Pancreas (tissue), 10 donors: ENCODE measurements around the gene DOCK1. TPM values are rescaled to one million over a fixed set of nuclear protein-coding genes. Genes with fewer than 3 reads are reported as not detected.

Source experiments
- ATAC-seq, 4 donors: fragments of 200-7000 bp; cut with Tn5 transposase; one replicate each; pipeline versions ENCODE4 v1.8.0 to v1.9.1; 2020; ENCODE audit warnings: mild to moderate bottlenecking in 4 of 4, moderate library complexity in 4 of 4
- DNase-seq, 6 donors: peaks; one replicate each; pipeline ENCODE4 v3.0.0-alpha.2; 2020
- FAIRE-seq: peaks from 2 replicates; lab custom pipeline; 2012; peaks lifted over from hg19 to GRCh38; lab: Jason Lieb, UNC
- H3K27ac ChIP-seq, 4 donors: fragments of 200-600 bp; sonication (generic); 1 replicate in 3 of 4; 2 replicates in 1 of 4; pipeline versions ENCODE4 v1.5.0 to v1.8.0; 2020
- H3K27me3 ChIP-seq, 4 donors: fragments of 200-600 bp; one replicate each; pipeline ENCODE4 v1.8.0; 2021
- H3K36me3 ChIP-seq, 3 donors: fragments of 200-600 bp; sonication (generic) in 1 of 3; one replicate each; pipeline versions ENCODE4 v1.5.0 to v1.8.0; 2020 to 2021
- H3K4me1 ChIP-seq, 3 donors: fragments of 200-600 bp; one replicate each; pipeline ENCODE4 v1.8.0; 2021
- H3K4me3 ChIP-seq, 4 donors: fragments of 200-600 bp; sonication (generic) in 2 of 4; one replicate each; pipeline versions ENCODE4 v1.5.0 to v1.8.0; 2020 to 2021
- H3K9me3 ChIP-seq, 4 donors: fragments of 200-600 bp; one replicate each; pipeline ENCODE4 v1.8.0; 2021
- CTCF ChIP-seq, 4 donors: fragments of 200-600 bp; sonication (generic) in 3 of 4; IDR thresholded peaks; one replicate each; pipeline versions ENCODE4 v1.5.0 to v1.8.0; 2021; ENCODE audit warnings: antibody characterized with exemption in 4 of 4
- WGBS, 2 donors: extraction: QIAGEN DNeasy Blood & Tissue Kit; methylation state at CpG; one replicate each; pipeline ENCODE4 v1.1.7; 2013; 5-methylcytosine and 5-hydroxymethylcytosine counted together
- intact Hi-C, 3 donors: fragments of 100-400 bp; cut with DNase I; formaldehyde crosslinking; loops; one replicate each; pipeline versions ENCODE4 v1.11.1 to v1.14.2; 2022
- polyA plus RNA-seq, 2 donors: library from polyadenylated mRNA; stranded (reverse); fragments of 200-250 nt; gene quantifications; one replicate each; pipeline ENCODE4 v1.2.3, GENCODE V29; 2013
- total RNA-seq, 6 donors: library from RNA; stranded (reverse); fragmentation: NEBNext Ultra II Directional in 4 of 6; extraction: Animal tissue kit (Norgen Biotek cat#: 25700) in 4 of 6; gene quantifications; one replicate each; pipeline versions ENCODE4 v1.2.1 to v1.2.4, GENCODE V29; 2021 to 2023
- donor health status: healthy with polysubstance abuse.
- donor health status: DM: no; HTN: no; CAD: no; lungs with moderate emphysema.
- donor health status: DM: no; HTN: no; CAD: no.
- donor health status: control.
- donor health status: control.
- donor health status: Bipolar disorder and iron deficiency.
- donor health status: DM: yes; HTN: yes; CAD: no.
- donor health status: DM: no; HTN: no; CAD: no.
- donor health status: DM: no; HTN: no; CAD: no.
- donor health status: DM: yes; HTN: yes; CAD: no.

DOCK1 gene
- total and polyA plus RNA-seq, 8 donors: 12.1 to 38.6 (median 24.2) TPM

GRCh38 chr10:127345231-127345965 is 440.2 kb downstream of the DOCK1 start:
- Histone ChIP-seq H3K36me3 (peaks cover 0 to 13% (median 0%) of the 10 kb centered on the region in 3 donors), H3K9me3 (no peaks in the 10 kb centered on the region), H3K4me1 (no peaks in the 10 kb centered on the region), H3K27me3 (no peaks in the 10 kb centered on the region), H3K27ac (no peak overlapping the region), H3K4me3 (no peak overlapping the region)
- 90 to 93% methylated on average over 17 of the region's 17 CpGs for WGBS, 2 donors
- no peak for DNase-seq
- intact Hi-C loops: no loop called here
- no peak for FAIRE-seq
- no peak for TF ChIP-seq CTCF (IDR thresholded peaks at IDR 0.05)
- no peak for ATAC-seq

- 84 to 88% methylated on average over 11 of the region's 11 CpGs for WGBS, 2 donors
- Histone ChIP-seq H3K9me3 (no peaks in the 10 kb centered on the region), H3K4me1 (no peaks in the 10 kb centered on the region), H3K27me3 (no peaks in the 10 kb centered on the region), H3K4me3 (no peak overlapping the region), H3K27ac (no peak overlapping the region), H3K36me3 (peaks cover 0 to 13% (median 0%) of the 10 kb centered on the region in 3 donors)
- FAIRE-seq: no peak
- intact Hi-C loops: no loop called here
- no peak for DNase-seq
- TF ChIP-seq CTCF (IDR thresholded peaks at IDR 0.05): no peak
- peak in 1 of 4 donors; percentile 46 for ATAC-seq
Measured at GRCh38 chr10:127346604-127347003, 441.4 kb downstream of the DOCK1 start.

GRCh38 chr10:127347202-127347959 is 442.2 kb downstream of the DOCK1 start:
- H3K36me3 ChIP-seq: peaks cover 0 to 13% (median 0%) of the 10 kb centered on the region in 3 donors
- FAIRE-seq (no peak), ATAC-seq (no peak), DNase-seq (no peak)
- H3K4me1 ChIP-seq: no peaks in the 10 kb centered on the region
- 92 to 93% methylated on average over 23 of the region's 23 CpGs for WGBS, 2 donors
- H3K27me3 ChIP-seq: no peaks in the 10 kb centered on the region
- no peak for TF ChIP-seq CTCF (IDR thresholded peaks at IDR 0.05)
- no peak overlapping the region for H3K27ac ChIP-seq
- H3K4me3 ChIP-seq: no peak overlapping the region
- H3K9me3 ChIP-seq: no peaks in the 10 kb centered on the region
- intact Hi-C loops: no loop called here

GRCh38 chr10:127349737-127350136 is 444.5 kb downstream of the DOCK1 start:
- no peak for DNase-seq
- Histone ChIP-seq H3K36me3 (peaks cover 0 to 1% (median 0%) of the 10 kb centered on the region in 3 donors), H3K4me3 (no peak overlapping the region), H3K9me3 (no peaks in the 10 kb centered on the region), H3K27ac (no peak overlapping the region), H3K4me1 (no peaks in the 10 kb centered on the region), H3K27me3 (no peaks in the 10 kb centered on the region)
- TF ChIP-seq CTCF (IDR thresholded peaks at IDR 0.05): no peak
- intact Hi-C loops: no loop called here
- 96 to 100% methylated on average over 3 of the region's 3 CpGs for WGBS, 2 donors
- no peak for ATAC-seq
- FAIRE-seq: no peak
